IMR-90 (cell line): ENCODE measurements around the gene ANO10. TPM values are rescaled to one million over a fixed set of nuclear protein-coding genes. Genes with fewer than 3 reads are reported as not detected.

Experiments used
- ATAC-seq: fragments of 200-7000 bp; cut with Tn5 transposase; 2 replicates; pipeline ENCODE4 v1.9.1; 2020; ENCODE audit warnings: low read depth, mild to moderate bottlenecking, moderate library complexity
- BruUV-seq: library from RNA; stranded (reverse); fragments of 400-500 nt; replicated peaks from 2 replicates; lab custom pipeline; 2021; lab: Mats Ljungman, UMichigan
- CTCF ChIA-PET: fragments of 300-600 bp; formaldehyde crosslinking; extraction: SDS; loops from one replicate; lab custom pipeline; 2021; ENCODE audit warnings: antibody characterized with exemption; lab: Yijun Ruan, JAX
- POLR2A ChIA-PET: fragments of 300-600 bp; sonication (Branson Sonifier 250); formaldehyde crosslinking; loops from one replicate; lab custom pipeline; 2022; ENCODE audit warnings: antibody characterized with exemption; ENCODE audit not compliant: unreplicated experiment; lab: Charles Lee
- DNase-seq: peaks from one replicate; pipeline ENCODE4 v3.0.0; 2013
- H2AFZ ChIP-seq: replicated peaks from 2 replicates; pipeline ENCODE3; 2013; ENCODE audit warnings: low read length, mild to moderate bottlenecking; ENCODE audit not compliant: poor library complexity
- H2AK5ac ChIP-seq: 2 replicates; pipeline ENCODE4 v1.6.1; 2013; ENCODE audit warnings: low read depth, low read length, inconsistent platforms
- H2AK9ac ChIP-seq: replicated peaks from 2 replicates; pipeline ENCODE3; 2013; ENCODE audit warnings: mild to moderate bottlenecking, low read depth, low read length, moderate library complexity; ENCODE audit not compliant: poor library complexity
- H2BK120ac ChIP-seq: 2 replicates; pipeline ENCODE4 v1.6.1; 2013; ENCODE audit warnings: low read depth, low read length, inconsistent platforms
- H2BK15ac ChIP-seq: 3 replicates; pipeline ENCODE4 v1.6.1; 2013; ENCODE audit warnings: low read depth, low read length, inconsistent platforms
- H2BK20ac ChIP-seq: 2 replicates; pipeline ENCODE4 v1.6.1; 2013; ENCODE audit warnings: low read depth, mild to moderate bottlenecking, inconsistent platforms, low read length, moderate library complexity
- H2BK5ac ChIP-seq: 2 replicates; pipeline ENCODE4 v1.6.1; 2013; ENCODE audit warnings: mild to moderate bottlenecking, low read depth, low read length, inconsistent platforms; ENCODE audit not compliant: poor library complexity, severe bottlenecking
- H3K14ac ChIP-seq: replicated peaks from 2 replicates; pipeline ENCODE4 v1.6.1; 2013; ENCODE audit warnings: low read depth, low read length, inconsistent platforms
- H3K18ac ChIP-seq: 2 replicates; pipeline ENCODE4 v1.6.1; 2013; ENCODE audit warnings: low read depth, low read length, control low read depth
- H3K23ac ChIP-seq: 2 replicates; pipeline ENCODE4 v1.6.1; 2013; ENCODE audit warnings: low read depth, low read length, inconsistent platforms
- H3K27ac ChIP-seq: 2 replicates; pipeline ENCODE4 v1.5.1; 2013; ENCODE audit warnings: mild to moderate bottlenecking, control low read depth, low read length; ENCODE audit not compliant: insufficient read depth
- H3K27me3 ChIP-seq: 2 replicates; pipeline ENCODE4 v1.6.1; 2013; ENCODE audit warnings: low read length; ENCODE audit not compliant: control insufficient read depth, insufficient read depth
- H3K36me3 ChIP-seq: 2 replicates; pipeline ENCODE4 v1.6.1; 2013; ENCODE audit warnings: low read length, mixed read lengths; ENCODE audit not compliant: control insufficient read depth, insufficient read depth
- H3K4ac ChIP-seq: 2 replicates; pipeline ENCODE4 v1.6.1; 2013; ENCODE audit warnings: low read depth, low read length, inconsistent platforms
- H3K4me1 ChIP-seq: 2 replicates; pipeline ENCODE4 v1.6.1; 2013; ENCODE audit warnings: low read length, mixed read lengths; ENCODE audit not compliant: control insufficient read depth, insufficient read depth
- H3K4me2 ChIP-seq: 2 replicates; pipeline ENCODE4 v1.6.1; 2013; ENCODE audit warnings: low read depth, mild to moderate bottlenecking, control low read depth, low read length, moderate library complexity
- H3K4me3 ChIP-seq: 2 replicates; pipeline ENCODE4 v1.5.1; 2013; ENCODE audit warnings: low read depth, mild to moderate bottlenecking, control low read depth, low read length, moderate library complexity; ENCODE audit not compliant: insufficient read depth
- H3K56ac ChIP-seq: 2 replicates; pipeline ENCODE4 v1.6.1; 2013; ENCODE audit warnings: low read length, inconsistent platforms; ENCODE audit not compliant: insufficient read depth; ENCODE audit errors: extremely low read depth
- H3K79me1 ChIP-seq, 2 experiments: 2 replicates each; pipeline ENCODE4 v1.6.1; 2013; ENCODE audit warnings: low read length in 2 of 2, inconsistent platforms in 1 of 2, low read depth in 1 of 2
- H3K9ac ChIP-seq: 2 replicates; pipeline ENCODE4 v1.6.1; 2013; ENCODE audit warnings: low read depth, low read length, control low read depth
- H3K9me1 ChIP-seq: 2 replicates; pipeline ENCODE4 v1.6.1; 2013; ENCODE audit warnings: low read length, inconsistent platforms; ENCODE audit not compliant: insufficient read depth
- H3K9me3 ChIP-seq: 2 replicates; pipeline ENCODE4 v1.6.1; 2013; ENCODE audit warnings: low read length; ENCODE audit not compliant: control insufficient read depth, insufficient read depth
- H4K20me1 ChIP-seq: 2 replicates; pipeline ENCODE4 v1.6.1; 2013; ENCODE audit warnings: low read length, inconsistent platforms; ENCODE audit not compliant: insufficient read depth
- H4K5ac ChIP-seq: 2 replicates; pipeline ENCODE4 v1.6.1; 2013; ENCODE audit warnings: mild to moderate bottlenecking, low read depth, low read length, control low read depth
- H4K8ac ChIP-seq, 2 experiments: 2 replicates each; pipeline ENCODE4 v1.6.1; 2013; ENCODE audit warnings: low read depth in 2 of 2, low read length in 2 of 2, control low read depth in 1 of 2, inconsistent platforms in 1 of 2
- H4K91ac ChIP-seq: 2 replicates; pipeline ENCODE4 v1.6.1; 2013; ENCODE audit warnings: low read depth, low read length, inconsistent platforms; ENCODE audit not compliant: insufficient read depth
- BHLHE40 ChIP-seq: fragments of 150-350 bp; IDR thresholded peaks from 2 replicates; pipeline ENCODE4 v1.6.1; 2016; ENCODE audit warnings: mild to moderate bottlenecking, low read depth, low read length
- CEBPB ChIP-seq: IDR thresholded peaks from 2 replicates; pipeline ENCODE4 v1.6.1; 2012; ENCODE audit warnings: low read depth, low read length, improper control_type of control experiment
- CHD1 ChIP-seq: IDR thresholded peaks from 2 replicates; pipeline ENCODE4 v1.6.1; 2012; ENCODE audit warnings: low read depth, low read length, improper control_type of control experiment
- CTCF ChIP-seq: conservative IDR thresholded peaks from 2 replicates; pipeline ENCODE4 v1.5.1; 2012; ENCODE audit warnings: mild to moderate bottlenecking, low read depth, low read length, improper control_type of control experiment
- FOS ChIP-seq: fragments of 150-350 bp; IDR thresholded peaks from 2 replicates; pipeline ENCODE4 v1.6.1; 2016; ENCODE audit warnings: low read depth, low read length
- MAFK ChIP-seq: IDR thresholded peaks from 2 replicates; pipeline ENCODE4 v1.6.1; 2012; ENCODE audit warnings: low read depth, low read length, improper control_type of control experiment
- MAZ ChIP-seq: IDR thresholded peaks from 2 replicates; pipeline ENCODE4 v1.6.1; 2012; ENCODE audit warnings: low read depth, mild to moderate bottlenecking, low read length, improper control_type of control experiment, moderate library complexity, borderline replicate concordance
- MXI1 ChIP-seq: IDR thresholded peaks from 2 replicates; pipeline ENCODE4 v1.6.1; 2012; ENCODE audit warnings: low read depth, mild to moderate bottlenecking, low read length, moderate library complexity, borderline replicate concordance
- NFE2L2 ChIP-seq: fragments of 150-350 bp; IDR thresholded peaks from 2 replicates; pipeline ENCODE4 v1.6.1; 2016; ENCODE audit warnings: low read depth, mild to moderate bottlenecking, low read length
- POLR2A ChIP-seq: IDR thresholded peaks from 2 replicates; pipeline ENCODE4 v1.6.1; 2012; ENCODE audit warnings: mild to moderate bottlenecking, low read depth, low read length
- RAD21 ChIP-seq: IDR thresholded peaks from 2 replicates; pipeline ENCODE4 v1.6.1; 2012; ENCODE audit warnings: low read length, improper control_type of control experiment
- RCOR1 ChIP-seq: IDR thresholded peaks from 2 replicates; pipeline ENCODE4 v1.6.1; 2012; ENCODE audit warnings: mild to moderate bottlenecking, low read length, improper control_type of control experiment; ENCODE audit not compliant: insufficient replicate concordance
- RFX5 ChIP-seq: IDR thresholded peaks from 2 replicates; pipeline ENCODE4 v1.8.0; 2012; ENCODE audit warnings: low read depth, mild to moderate bottlenecking, low read length, moderate library complexity
- SMC3 ChIP-seq: fragments of 150-350 bp; IDR thresholded peaks from 2 replicates; pipeline ENCODE4 v1.6.1; 2016; ENCODE audit warnings: low read depth, mild to moderate bottlenecking, antibody characterized with exemption, low read length, moderate library complexity
- USF2 ChIP-seq: fragments of 150-350 bp; IDR thresholded peaks from 2 replicates; pipeline ENCODE4 v1.6.1; 2017; ENCODE audit warnings: mild to moderate bottlenecking, antibody characterized with exemption, low read length, low read depth
- WGBS, 2 experiments: methylation state at CpG; one replicate each; pipeline versions ENCODE4 v1.1.5 to v1.1.7; 2013; ENCODE audit warnings: missing lambda C conversion rate in 2 of 2; ENCODE audit not compliant: insufficient read length in 1 of 2; ENCODE audit errors: extremely low coverage in 2 of 2; 5-methylcytosine and 5-hydroxymethylcytosine counted together
- dilution Hi-C: fragments of 300-500 bp; cut with HindIII; formaldehyde crosslinking; loops from one replicate; pipeline ENCODE4 v1.14.3; 2018; ENCODE audit warnings: low sequenced_read_pairs; ENCODE audit not compliant: unreplicated experiment
- in situ Hi-C: fragments of 300-500 bp; cut with MboI; formaldehyde crosslinking; loops from 3 replicates; pipeline ENCODE4 v1.14.3; 2019; ENCODE audit warnings: low sequenced_read_pairs, inconsistent platforms, mixed read lengths
- intact Hi-C: fragments of 100-400 bp; cut with micrococcal nuclease; formaldehyde crosslinking; loops from 2 replicates; pipeline ENCODE4 v1.10.0; 2022
- polyA plus RNA-seq, 3 experiments: library from polyadenylated mRNA; depleted of rRNA; stranded (reverse); fragments of >200 nt; gene quantifications; 2 replicates each; pipeline ENCODE4 v1.2.3, GENCODE V29; 2012; ENCODE audit warnings: low replicate concordance in 1 of 3
- total RNA-seq: library from RNA; depleted of rRNA; stranded (reverse); fragments of >200 nt; gene quantifications from 2 replicates; pipeline ENCODE4 v1.2.3, GENCODE V29; 2012
- TF ChIP-seq, protein P1 (sequence below): fragments of 150-350 bp; IDR thresholded peaks from 2 replicates; pipeline ENCODE4 v1.6.1; 2016; ENCODE audit warnings: low read depth, mild to moderate bottlenecking, low read length, moderate library complexity, borderline replicate concordance

ANO10 gene
- total and polyA plus RNA-seq, 2 of the 4 experiments (the other 2 are of a cell fraction) = 28.5 to 41.6 TPM

DNA sequence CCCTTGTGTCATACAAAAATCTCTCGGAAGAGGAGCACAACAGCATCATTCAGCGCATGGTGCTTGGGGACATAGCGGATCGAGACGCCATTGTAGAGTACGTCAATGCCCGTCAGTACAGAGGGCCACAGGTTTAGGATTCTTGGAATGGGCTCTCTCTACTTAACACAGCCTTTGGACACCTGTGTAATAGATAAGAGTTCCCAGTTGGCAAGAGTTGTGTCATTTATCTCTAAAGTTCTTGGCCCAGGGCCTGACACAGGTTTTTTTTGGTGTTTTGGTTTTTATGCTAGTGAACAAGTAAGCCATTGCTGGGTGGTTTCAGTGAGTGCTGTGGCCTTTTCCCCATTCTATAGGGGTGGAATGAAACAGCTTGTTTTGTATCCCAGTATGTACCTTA is 281.4 kb downstream of the ANO10 start:
- H2BK20ac ChIP-seq = no peak overlapping the region
- H2BK5ac ChIP-seq = no peak overlapping the region
- ATAC-seq (no peak), DNase-seq (no peak)
- no peak overlapping the region for H3K27ac ChIP-seq
- H2AK9ac ChIP-seq = no peak overlapping the region
- ChIA-PET CTCF (no interaction called here), POLR2A (no interaction called here)
- dilution Hi-C loops = no loop called here
- H4K91ac ChIP-seq = no peak overlapping the region
- H3K56ac ChIP-seq = no peak overlapping the region
- peaks cover 21% of the 10 kb centered on the region for H3K9me3 ChIP-seq
- no peak overlapping the region for H2AFZ ChIP-seq
- no peak overlapping the region for H3K4me2 ChIP-seq
- intact Hi-C loops = no loop called here
- no TSS peak for BruUV-seq
- peaks cover 16 to 31% of the 10 kb centered on the region in 2 experiments for H3K79me1 ChIP-seq
- H3K4me1 ChIP-seq = peaks cover 2% of the 10 kb centered on the region
- H3K4me3 ChIP-seq = no peak overlapping the region
- in situ Hi-C loops = no loop called here
- TF ChIP-seq USF2 (no peak), SMC3 (no peak), CTCF (no peak), CHD1 (no peak), RFX5 (no peak), MXI1 (no peak), FOS (no peak), MAFK (no peak), BHLHE40 (no peak), CEBPB (no peak), RCOR1 (no peak), MAZ (no peak), POLR2A (no peak), NFE2L2 (no peak), RAD21 (no peak)
- TF ChIP-seq, protein P1, sequence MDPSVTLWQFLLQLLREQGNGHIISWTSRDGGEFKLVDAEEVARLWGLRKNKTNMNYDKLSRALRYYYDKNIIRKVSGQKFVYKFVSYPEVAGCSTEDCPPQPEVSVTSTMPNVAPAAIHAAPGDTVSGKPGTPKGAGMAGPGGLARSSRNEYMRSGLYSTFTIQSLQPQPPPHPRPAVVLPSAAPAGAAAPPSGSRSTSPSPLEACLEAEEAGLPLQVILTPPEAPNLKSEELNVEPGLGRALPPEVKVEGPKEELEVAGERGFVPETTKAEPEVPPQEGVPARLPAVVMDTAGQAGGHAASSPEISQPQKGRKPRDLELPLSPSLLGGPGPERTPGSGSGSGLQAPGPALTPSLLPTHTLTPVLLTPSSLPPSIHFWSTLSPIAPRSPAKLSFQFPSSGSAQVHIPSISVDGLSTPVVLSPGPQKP = no peak
- H3K14ac ChIP-seq = no peak overlapping the region
- no peak overlapping the region for H4K8ac ChIP-seq
- peaks cover 42% of the 10 kb centered on the region for H3K36me3 ChIP-seq
- no peak overlapping the region for H3K4ac ChIP-seq
- H2AK5ac ChIP-seq = no peak overlapping the region
- WGBS, 2 experiments = 100% methylated on average over 3 of the region's 7 CpGs; no CpG with 5 or more reads in 1 of the 2 experiments
- H3K9ac ChIP-seq = no peak overlapping the region
- H4K5ac ChIP-seq = no peak overlapping the region
- H3K9me1 ChIP-seq = peaks cover 6% of the 10 kb centered on the region; the same call in 1 of the 2 replicates
- H2BK15ac ChIP-seq = no peak overlapping the region
- no peaks in the 10 kb centered on the region for H3K27me3 ChIP-seq
- no peak overlapping the region for H2BK120ac ChIP-seq
- no peak overlapping the region for H3K18ac ChIP-seq
- no peak overlapping the region for H3K23ac ChIP-seq
- H4K20me1 ChIP-seq = no peaks in the 10 kb centered on the region; the same call in 1 of the 2 replicates
